H1 (cell line): ENCODE data around the gene KLHL29. TPM values are rescaled to one million over a fixed set of nuclear protein-coding genes. Genes with fewer than 3 reads are reported as not detected.
A peak's percentile ranks its signal among the peaks of the same experiment; 100 is the strongest.

Experiments
- CTCF ChIA-PET: fragments of 300-600 bp; sonication (Branson Sonifier 250); formaldehyde crosslinking; loops from one replicate; lab custom pipeline; 2021; ENCODE audit not compliant: partially characterized antibody; lab: Charles Lee
- POLR2A ChIA-PET: fragments of 300-600 bp; sonication (Branson Sonifier 250); formaldehyde crosslinking; loops from one replicate; lab custom pipeline; 2021; ENCODE audit warnings: inconsistent platforms; ENCODE audit not compliant: partially characterized antibody; lab: Charles Lee
- DNase-seq, 2 experiments: peaks; one replicate each; pipeline versions ENCODE4 v3.0.0 to v3.0.0-alpha.2; 2010 to 2022; ENCODE audit warnings: low spot score in 2 of 2, low read depth in 1 of 2, mixed read lengths in 1 of 2
- FAIRE-seq: peaks from 2 replicates; lab custom pipeline; 2011; peaks lifted over from hg19 to GRCh38; lab: Jason Lieb, UNC
- H2AFZ ChIP-seq: 2 replicates; pipeline ENCODE4 v1.8.1; 2012; ENCODE audit warnings: low read length, inconsistent platforms
- H2AK5ac ChIP-seq: 2 replicates; pipeline ENCODE4 v1.6.1; 2013; ENCODE audit warnings: low read depth, low read length
- H2BK120ac ChIP-seq: replicated peaks from 2 replicates; pipeline ENCODE3; 2013; ENCODE audit warnings: low read depth, low read length, inconsistent platforms
- H2BK12ac ChIP-seq: 2 replicates; pipeline ENCODE4 v1.6.1; 2013; ENCODE audit warnings: low read depth, low read length
- H2BK15ac ChIP-seq: 2 replicates; pipeline ENCODE4 v1.6.1; 2013; ENCODE audit warnings: low read length
- H2BK20ac ChIP-seq: 2 replicates; pipeline ENCODE4 v1.6.1; 2013; ENCODE audit warnings: low read length
- H2BK5ac ChIP-seq: 2 replicates; pipeline ENCODE4 v1.6.1; 2013; ENCODE audit warnings: low read depth, low read length
- H3K14ac ChIP-seq: 2 replicates; pipeline ENCODE4 v1.6.1; 2013; ENCODE audit warnings: inconsistent platforms; ENCODE audit not compliant: insufficient read length
- H3K18ac ChIP-seq: 2 replicates; pipeline ENCODE4 v1.6.1; 2013; ENCODE audit warnings: low read length; ENCODE audit errors: extremely low read depth
- H3K23ac ChIP-seq: 2 replicates; pipeline ENCODE4 v1.6.1; 2013; ENCODE audit warnings: inconsistent platforms; ENCODE audit not compliant: insufficient read length
- H3K23me2 ChIP-seq: 2 replicates; pipeline ENCODE4 v1.6.1; 2013; ENCODE audit warnings: low read depth, low read length
- H3K27ac ChIP-seq: 2 replicates; pipeline ENCODE4 v1.6.1; 2011; ENCODE audit warnings: low read depth, low read length, inconsistent platforms
- H3K27me3 ChIP-seq, 4 experiments: replicated peaks in 1 of 4; 1 replicate in 1 of 4; 2 replicates in 3 of 4; pipeline versions ENCODE4 v1.6.1 to v1.8.1; 2011 to 2013; ENCODE audit warnings: low read length in 3 of 4, mild to moderate bottlenecking in 3 of 4, inconsistent platforms in 2 of 4, mixed read lengths in 2 of 4, moderate library complexity in 1 of 4; ENCODE audit not compliant: control insufficient read depth in 3 of 4, insufficient read depth in 3 of 4; ENCODE audit errors: extremely low read depth in 1 of 4
- H3K36me3 ChIP-seq, 4 experiments: 2 replicates each; pipeline versions ENCODE4 v1.6.1 to v1.8.1; 2011 to 2013; ENCODE audit warnings: mild to moderate bottlenecking in 4 of 4, low read length in 3 of 4, moderate library complexity in 2 of 4, control low read depth in 1 of 4, inconsistent platforms in 1 of 4; ENCODE audit not compliant: insufficient read depth in 4 of 4, control insufficient read depth in 2 of 4
- H3K4ac ChIP-seq: replicated peaks from 2 replicates; pipeline ENCODE3; 2013; ENCODE audit warnings: low read length, low read depth, mixed read lengths, inconsistent platforms; ENCODE audit not compliant: insufficient read length
- H3K4me1 ChIP-seq, 4 experiments: replicated peaks in 1 of 4; 1 replicate in 1 of 4; 2 replicates in 3 of 4; pipeline versions ENCODE4 v1.6.1 to v1.8.1; 2011 to 2013; ENCODE audit warnings: low read length in 3 of 4, inconsistent platforms in 2 of 4, mixed read lengths in 1 of 4; ENCODE audit not compliant: insufficient read depth in 4 of 4, control insufficient read depth in 3 of 4
- H3K4me2 ChIP-seq, 2 experiments: 2 replicates each; pipeline versions ENCODE4 v1.6.1 to v1.8.1; 2011 to 2013; ENCODE audit warnings: low read depth in 2 of 2, low read length in 2 of 2, control low read depth in 1 of 2, inconsistent platforms in 1 of 2, mild to moderate bottlenecking in 1 of 2; ENCODE audit not compliant: insufficient read depth in 1 of 2
- H3K4me3 ChIP-seq, 4 experiments: fragments of 200-600, 300-600 bp in 1 of 4; sonication (generic), shearing (Covaris generic), sonication (Bioruptor Twin) in 1 of 4; 2 replicates each; pipeline versions ENCODE4 v1.5.1 to v1.8.1; 2011 to 2016; ENCODE audit warnings: low read length in 4 of 4, low read depth in 3 of 4, control low read depth in 2 of 4, inconsistent platforms in 2 of 4, mild to moderate bottlenecking in 2 of 4, mixed read lengths in 1 of 4, moderate library complexity in 1 of 4; ENCODE audit not compliant: insufficient read depth in 2 of 4; ENCODE audit errors: extremely low read depth in 1 of 4
- H3K56ac ChIP-seq: replicated peaks from 2 replicates; pipeline ENCODE3; 2013; ENCODE audit warnings: low read depth, mild to moderate bottlenecking, mixed read lengths, low read length, inconsistent platforms; ENCODE audit not compliant: insufficient read length
- H3K79me1 ChIP-seq: 2 replicates; pipeline ENCODE4 v1.6.1; 2013; ENCODE audit warnings: low read depth, low read length, control low read depth
- H3K79me2 ChIP-seq, 2 experiments: 2 replicates each; pipeline versions ENCODE4 v1.6.1 to v1.8.1; 2012 to 2013; ENCODE audit warnings: low read length in 2 of 2, mild to moderate bottlenecking in 2 of 2, inconsistent platforms in 1 of 2; ENCODE audit not compliant: insufficient read depth in 2 of 2, control insufficient read depth in 1 of 2
- H3K9ac ChIP-seq, 4 experiments: replicated peaks in 1 of 4; 1 replicate in 1 of 4; 2 replicates in 3 of 4; pipeline versions ENCODE4 v1.6.1 to v1.8.1; 2011 to 2013; ENCODE audit warnings: low read depth in 3 of 4, low read length in 3 of 4, control low read depth in 2 of 4, mild to moderate bottlenecking in 2 of 4, moderate library complexity in 2 of 4, inconsistent platforms in 1 of 4; ENCODE audit errors: extremely low read depth in 1 of 4
- H3K9me3 ChIP-seq, 2 experiments: 2 replicates each; pipeline versions ENCODE4 v1.6.1 to v1.8.1; 2012 to 2013; ENCODE audit warnings: mild to moderate bottlenecking in 2 of 2, moderate library complexity in 2 of 2, control low read depth in 1 of 2, inconsistent platforms in 1 of 2, low read depth in 1 of 2, low read length in 1 of 2, mixed read lengths in 1 of 2; ENCODE audit not compliant: insufficient read depth in 2 of 2
- H4K20me1 ChIP-seq, 2 experiments: replicated peaks in 1 of 2; 2 replicates each; pipeline versions ENCODE3 to v1.8.1; 2011 to 2013; ENCODE audit warnings: inconsistent platforms in 2 of 2, low read length in 2 of 2, mild to moderate bottlenecking in 1 of 2; ENCODE audit not compliant: insufficient read depth in 2 of 2, control insufficient read depth in 1 of 2
- H4K5ac ChIP-seq: 2 replicates; pipeline ENCODE4 v1.6.1; 2013; ENCODE audit warnings: low read length, low read depth, mixed read lengths, inconsistent platforms; ENCODE audit not compliant: insufficient read length
- H4K8ac ChIP-seq: 2 replicates; pipeline ENCODE4 v1.8.0; 2013; ENCODE audit warnings: mild to moderate bottlenecking, moderate library complexity, low read length, inconsistent platforms; ENCODE audit not compliant: insufficient read depth; ENCODE audit errors: extremely low read depth
- H4K91ac ChIP-seq: replicated peaks from 2 replicates; pipeline ENCODE3; 2013; ENCODE audit warnings: low read length, mixed read lengths, inconsistent platforms; ENCODE audit not compliant: insufficient read length
- EZH2 ChIP-seq: fragments of 200-600 bp; sonication (generic); IDR thresholded peaks from 2 replicates; pipeline ENCODE4 v1.7.1; 2012; ENCODE audit warnings: low read depth, mild to moderate bottlenecking, moderate library complexity, low read length, inconsistent platforms; ENCODE audit not compliant: severe bottlenecking
- KDM4A ChIP-seq: IDR thresholded peaks from one replicate; pipeline ENCODE4 v1.7.1; 2012; ENCODE audit warnings: low read depth, mild to moderate bottlenecking, moderate library complexity, low read length, inconsistent platforms; ENCODE audit not compliant: severe bottlenecking
- RAD21 ChIP-seq, 2 experiments: IDR thresholded peaks in 1 of 2; conservative IDR thresholded peaks in 1 of 2; 2 replicates each; pipeline ENCODE4 v1.6.1; 2011; ENCODE audit warnings: low read depth in 2 of 2, low read length in 2 of 2, improper control_type of control experiment in 1 of 2, inconsistent platforms in 1 of 2, mild to moderate bottlenecking in 1 of 2, moderate library complexity in 1 of 2
- SIRT6 ChIP-seq: IDR thresholded peaks from one replicate; pipeline ENCODE4 v1.7.1; 2012; ENCODE audit warnings: low read length, inconsistent platforms
- SIX5 ChIP-seq: IDR thresholded peaks from 2 replicates; pipeline ENCODE4 v1.6.1; 2011; ENCODE audit warnings: mild to moderate bottlenecking, low read depth, low read length
- TBP ChIP-seq: IDR thresholded peaks from 2 replicates; pipeline ENCODE4 v1.6.1; 2011; ENCODE audit warnings: low read depth, low read length, improper control_type of control experiment
- WGBS, 2 experiments: shearing (Covaris generic) in 1 of 2; methylation state at CpG; one replicate each; pipeline versions ENCODE4 v1.1.6 to v1.1.7; 2013 to 2015; ENCODE audit warnings: low lambda C conversion rate in 2 of 2, mixed read lengths in 2 of 2, inconsistent platforms in 1 of 2, low coverage in 1 of 2, missing lambda C conversion rate in 1 of 2; ENCODE audit not compliant: insufficient replicate concordance in 2 of 2, insufficient coverage in 1 of 2, insufficient read length in 1 of 2; ENCODE audit errors: extremely low coverage in 1 of 2, missing lambda C conversion rate in 1 of 2; 5-methylcytosine and 5-hydroxymethylcytosine counted together
- polyA plus RNA-seq, 7 experiments: library from polyadenylated mRNA; depleted of rRNA in 3 of 7; stranded (reverse) in 5 of 7; unstranded in 2 of 7; fragments of >200 nt in 5 of 7; fragments of 200-250 nt in 2 of 7; gene quantifications; 1 replicate in 5 of 7; 2 replicates in 1 of 7; 4 replicates in 1 of 7; pipeline versions ENCODE4 v1.2.1 to v1.2.3, GENCODE V29; 2011 to 2013; ENCODE audit warnings: missing spikeins in 2 of 7, mixed read lengths in 2 of 7
- total RNA-seq: library from RNA; stranded (reverse); fragmentation: NEBNext Ultra II Directional; extraction: Animal tissue kit (Norgen Biotek cat#: 25700); gene quantifications from 2 replicates; pipeline ENCODE4 v1.2.1, GENCODE V29; 2021

Gene KLHL29
- total and polyA plus RNA-seq, 2 of the 8 experiments (the other 6 are each of a cell fraction or from before 2014, with no cell fraction given), result 1.1 to 4.7 TPM

DNA sequence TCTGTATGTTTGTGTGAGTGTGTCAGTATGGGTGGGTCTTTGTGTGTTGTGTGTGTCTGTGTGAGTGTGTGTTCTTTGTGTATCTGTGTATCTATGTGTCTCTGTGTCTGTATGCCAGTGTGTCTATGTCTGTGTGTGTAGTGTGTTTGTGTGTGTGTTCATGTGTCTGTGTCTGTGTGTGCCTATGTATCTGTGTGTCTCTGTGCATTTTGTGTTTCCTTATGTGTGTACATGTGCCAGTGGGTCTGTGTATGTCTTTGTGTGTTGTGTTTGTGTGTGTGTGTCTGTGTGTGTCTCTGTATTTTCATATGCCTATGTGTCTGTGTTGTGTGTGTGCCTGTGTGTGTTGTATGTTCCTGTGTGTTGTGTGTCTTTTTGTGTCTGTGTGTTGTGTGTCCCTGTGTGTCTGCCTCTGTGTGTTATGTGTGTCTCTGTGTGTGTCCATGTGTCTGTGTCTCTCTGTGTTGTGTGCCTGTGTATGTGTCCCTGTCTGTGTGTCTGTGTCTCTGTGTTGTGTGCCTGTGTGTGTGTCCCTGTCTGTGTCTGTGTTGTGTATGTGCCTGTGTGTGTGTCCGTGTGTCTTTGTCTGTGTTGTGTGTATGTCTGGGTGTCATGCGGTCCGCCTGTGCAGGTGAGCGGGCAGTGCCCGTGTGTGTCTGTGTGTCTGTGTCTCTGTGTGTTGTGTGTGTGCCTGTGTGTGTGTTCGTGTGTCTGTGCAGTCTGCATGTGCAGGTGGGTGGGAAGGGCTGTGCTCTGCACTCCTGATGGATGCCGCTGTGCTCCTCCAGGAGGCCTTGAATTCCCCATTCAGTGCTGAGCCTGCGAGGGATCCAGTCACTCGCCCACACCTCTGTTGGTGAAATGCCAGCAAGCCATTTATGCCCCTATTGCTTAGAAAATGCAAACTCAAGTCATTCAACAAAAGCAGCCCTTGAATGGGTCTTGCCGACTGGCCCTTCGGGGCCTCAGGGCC is 37.4 kb downstream of the KLHL29 start:
- POLR2A ChIA-PET, result no interaction called here
- FAIRE-seq, result no peak
- 85% methylated on average over 11 of the region's 11 CpGs; no CpG with 5 or more reads in 1 of the 2 experiments for WGBS, 2 experiments
- Histone ChIP-seq H3K27ac (no peak overlapping the region), H2BK20ac (peak overlapping the region; percentile 96), H4K5ac (peak overlapping the region; percentile 44), H3K79me2 (no peaks in the 10 kb centered on the region), H4K20me1 (peaks cover 0 to 11% of the 10 kb centered on the region in 2 experiments), H2AK5ac (peak overlapping the region; percentile 100), H3K4me2 (no peak overlapping the region), H2BK5ac (peak overlapping the region; percentile 92), H2AFZ (no peak overlapping the region), H3K79me1 (peaks cover 6% of the 10 kb centered on the region; the same call in 1 of the 2 replicates), H2BK15ac (peak overlapping the region; percentile 100), H2BK120ac (peak overlapping the region; percentile 60), H4K8ac (no peak overlapping the region), H3K9ac (no peak overlapping the region), H3K4me1 (peaks cover 0 to 17% (median 10%) of the 10 kb centered on the region in 4 experiments; a peak in 6 of 7 replicates), H3K18ac (peak overlapping the region; percentile 87; the same call in 1 of the 2 replicates), H3K14ac (peak overlapping the region; percentile 50), H3K27me3 (no peaks in the 10 kb centered on the region), H3K23ac (no peak overlapping the region), H3K23me2 (peaks cover 12% of the 10 kb centered on the region), H3K36me3 (no peaks in the 10 kb centered on the region), H4K91ac (peak overlapping the region; percentile 97), H3K56ac (peak overlapping the region; percentile 13), H3K4ac (peak overlapping the region; percentile 87), H3K9me3 (no peaks in the 10 kb centered on the region), H2BK12ac (peak overlapping the region; percentile 98), H3K4me3 (no peak overlapping the region)
- no peak for TF ChIP-seq TBP
- no peak for TF ChIP-seq SIRT6
- TF ChIP-seq KDM4A, result no peak
- TF ChIP-seq EZH2, result no peak
- no peak for TF ChIP-seq RAD21 (IDR thresholded peaks at IDR 0.05 in 1 of 2, conservative IDR thresholded peaks at IDR 0.05 in 1 of 2; ENCODE audit: low read depth in 2 of 2, low read length in 2 of 2)
- no peak for TF ChIP-seq SIX5
- no peak for DNase-seq
- CTCF ChIA-PET, result interaction anchor here (1.2 to 1.4 kb wide), 2 partner anchors 11 to 18 kb away, joined by 4 to 6 read pairs; no protein-coding TSS in a partner anchor
